ENCODE data around the gene MAJIN. TPM values are rescaled to one million over a fixed set of nuclear protein-coding genes. Genes with fewer than 3 reads are reported as not detected.

Gene MAJIN
- total and polyA plus RNA-seq, 9 of the 15 experiments (the other 6 are each of a cell fraction or from before 2014, with no cell fraction given): 0.17 to 0.83 (median 0.24) TPM; not detected in 2

GRCh38 chr11:64996710-64997380 is 24.9 kb upstream of the MAJIN start, which contains the start of gene BATF2 (continued):
- TF ChIP-seq ZBTB40 (IDR thresholded peaks at IDR 0.05) (peak; percentile 51), ZBTB40 (CRISPR knock-in tag; IDR thresholded peaks at IDR 0.05) (no peak), PYGO2 (tag; IDR thresholded peaks at IDR 0.05) (no peak), ZKSCAN8 (CRISPR knock-in tag; IDR thresholded peaks at IDR 0.05) (no peak), SAP30 (IDR thresholded peaks at IDR 0.05; ENCODE audit: borderline replicate concordance, insufficient read depth, low read depth, low read length, poor library complexity, severe bottlenecking) (peak; percentile 55), NFIX (CRISPR knock-in tag; IDR thresholded peaks at IDR 0.05; ENCODE audit: low read depth) (no peak), ZNF586 (CRISPR knock-in tag; conservative IDR thresholded peaks at IDR 0.05) (no peak), CBX8 (IDR thresholded peaks at IDR 0.05; ENCODE audit: borderline replicate concordance, extremely low read depth, low read depth, low read length, poor library complexity, severe bottlenecking) (no peak), RBM15 (IDR thresholded peaks at IDR 0.05; ENCODE audit: insufficient read depth, low read length) (no peak), GABPB1 (CRISPR knock-in tag; IDR thresholded peaks at IDR 0.05) (peak; percentile 77), NCOA4 (IDR thresholded peaks at IDR 0.05; ENCODE audit: partially characterized antibody) (no peak), U2AF2 (optimal IDR thresholded peaks at IDR 0.05; ENCODE audit: low read depth, low read length) (no peak), EGR1 (conservative IDR thresholded peaks at IDR 0.05) (peak; percentile 78), ZNF766 (CRISPR knock-in tag; conservative IDR thresholded peaks at IDR 0.05) (no peak), MAFK (IDR thresholded peaks at IDR 0.05; ENCODE audit: low read length) (no peak), BACH1 (tag; IDR thresholded peaks at IDR 0.05) (no peak), ZNF77 (CRISPR knock-in tag; IDR thresholded peaks at IDR 0.05) (no peak), JUN (IDR thresholded peaks at IDR 0.05; ENCODE audit: borderline replicate concordance, low read depth, low read length) (no peak), JUN (CRISPR knock-in tag; IDR thresholded peaks at IDR 0.05; ENCODE audit: borderline replicate concordance) (no peak), PRPF4 (IDR thresholded peaks at IDR 0.05; ENCODE audit: insufficient read depth, low read depth, low read length, poor library complexity, severe bottlenecking) (no peak)

All from K562 (cell line).